HepG2 (cell line): ENCODE results near the gene SYNGR2. TPM values are rescaled to one million over a fixed set of nuclear protein-coding genes. Genes with fewer than 3 reads are reported as not detected.
A peak's percentile ranks its signal among the peaks of the same experiment; 100 is the strongest.

Experiments
- ARID2 ChIP-seq: sonication (generic); formaldehyde crosslinking; IDR thresholded peaks from 2 replicates; pipeline ENCODE4 v1.8.1; 2022; ENCODE audit warnings: mild to moderate bottlenecking, missing genetic modification reagents, borderline replicate concordance
- CHD2 ChIP-seq: IDR thresholded peaks from 2 replicates; pipeline ENCODE4 v1.6.1; 2011; ENCODE audit warnings: low read depth, low read length, improper control_type of control experiment
- CREM ChIP-seq, 2 experiments: sonication (generic) in 1 of 2; formaldehyde crosslinking in 1 of 2; IDR thresholded peaks; 2 replicates each; pipeline versions ENCODE4 v1.4.0 to v1.6.1; 2016 to 2020; ENCODE audit warnings: antibody characterized with exemption in 1 of 2, mild to moderate bottlenecking in 1 of 2, missing genetic modification reagents in 1 of 2
- FOXP1 ChIP-seq, 2 experiments: fragments of 450-650 bp in 1 of 2; IDR thresholded peaks; 2 replicates each; pipeline ENCODE4 v1.6.1; 2017 to 2018; ENCODE audit warnings: antibody characterized with exemption in 1 of 2
- GPN1 ChIP-seq: sonication (generic); formaldehyde crosslinking; IDR thresholded peaks from 2 replicates; pipeline ENCODE4 v1.5.1; 2020; ENCODE audit warnings: missing genetic modification reagents, borderline replicate concordance
- GTF2F1 ChIP-seq: fragments of 150-350 bp; IDR thresholded peaks from 2 replicates; pipeline ENCODE4 v1.6.1; 2014; ENCODE audit warnings: low read length
- HDAC6 ChIP-seq: fragments of 200-600 bp; sonication (generic); IDR thresholded peaks from 2 replicates; pipeline ENCODE4 v1.7.0; 2017; ENCODE audit warnings: mild to moderate bottlenecking, antibody characterized with exemption, low read length, low read depth
- HNF4A ChIP-seq: sonication (generic); formaldehyde crosslinking; IDR thresholded peaks from 2 replicates; pipeline ENCODE4 v1.4.0; 2020; ENCODE audit warnings: missing genetic modification reagents
- KAT7 ChIP-seq: IDR thresholded peaks from 2 replicates; pipeline ENCODE4 v1.6.1; 2018; ENCODE audit warnings: borderline replicate concordance, missing compliant biosample characterization
- KLF11 ChIP-seq: IDR thresholded peaks from 2 replicates; pipeline ENCODE4 v1.6.1; 2016; ENCODE audit warnings: missing compliant biosample characterization
- LCORL ChIP-seq, 2 experiments: fragments of 450-650 bp in 1 of 2; sonication (generic) in 1 of 2; formaldehyde crosslinking in 1 of 2; IDR thresholded peaks; 2 replicates each; pipeline versions ENCODE4 v1.5.0 to v1.6.1; 2017 to 2020; ENCODE audit warnings: antibody characterized with exemption in 1 of 2, missing genetic modification reagents in 1 of 2
- MIER2 ChIP-seq: IDR thresholded peaks from 2 replicates; pipeline ENCODE4 v1.6.1; 2016; ENCODE audit warnings: missing biosample characterization, missing genetic modification reagents
- NKX3-1 ChIP-seq: sonication (generic); formaldehyde crosslinking; IDR thresholded peaks from 2 replicates; pipeline ENCODE4 v1.5.0; 2020; ENCODE audit warnings: missing genetic modification reagents
- SNAI1 ChIP-seq: sonication (generic); formaldehyde crosslinking; IDR thresholded peaks from 2 replicates; pipeline ENCODE4 v1.5.0; 2020; ENCODE audit warnings: mild to moderate bottlenecking, missing genetic modification reagents, borderline replicate concordance
- SOX5 ChIP-seq: IDR thresholded peaks from 2 replicates; pipeline ENCODE4 v1.6.1; 2016; ENCODE audit warnings: borderline replicate concordance
- TFE3 ChIP-seq: IDR thresholded peaks from 2 replicates; pipeline ENCODE4 v1.6.1; 2016
- THRA ChIP-seq: sonication (generic); formaldehyde crosslinking; IDR thresholded peaks from 2 replicates; pipeline ENCODE4 v1.4.0; 2020; ENCODE audit warnings: missing genetic modification reagents, borderline replicate concordance
- XRCC5 ChIP-seq: fragments of 200-400 bp; formaldehyde crosslinking; optimal IDR thresholded peaks from 2 replicates; pipeline ENCODE3; 2017; ENCODE audit warnings: mild to moderate bottlenecking, low read length
- ZBTB42 ChIP-seq: sonication (generic); formaldehyde crosslinking; IDR thresholded peaks from 2 replicates; pipeline ENCODE4 v1.5.0; 2020; ENCODE audit warnings: mild to moderate bottlenecking, missing genetic modification reagents
- ZFP36L1 ChIP-seq: sonication (generic); formaldehyde crosslinking; IDR thresholded peaks from 2 replicates; pipeline ENCODE4 v1.8.0; 2022; ENCODE audit warnings: mild to moderate bottlenecking, missing genetic modification reagents, moderate library complexity
- ZNF12 ChIP-seq: sonication (generic); formaldehyde crosslinking; IDR thresholded peaks from 2 replicates; pipeline ENCODE4 v1.5.0; 2020; ENCODE audit warnings: missing genetic modification reagents
- ZNF263 ChIP-seq: sonication (generic); formaldehyde crosslinking; IDR thresholded peaks from 2 replicates; pipeline ENCODE4 v1.4.0; 2020; ENCODE audit warnings: missing genetic modification reagents
- ZNF558 ChIP-seq: sonication (generic); formaldehyde crosslinking; IDR thresholded peaks from 2 replicates; pipeline ENCODE4 v1.9.0; 2022; ENCODE audit warnings: mild to moderate bottlenecking, missing genetic modification reagents, borderline replicate concordance
- ZNF639 ChIP-seq: conservative IDR thresholded peaks from 2 replicates; pipeline ENCODE4 v1.6.1; 2018; ENCODE audit warnings: missing genetic modification reagents
- ZNF770 ChIP-seq: sonication (generic); formaldehyde crosslinking; IDR thresholded peaks from 2 replicates; pipeline ENCODE4 v1.5.0; 2020; ENCODE audit warnings: mild to moderate bottlenecking, missing genetic modification reagents
- polyA plus RNA-seq, 8 experiments: library from polyadenylated mRNA; depleted of rRNA in 3 of 8; stranded (reverse) in 7 of 8; unstranded in 1 of 8; fragments of >200 nt; fragmentation: Illumina TruSeq in 4 of 8; extraction: Trizol in 4 of 8; gene quantifications; 2 replicates each; pipeline versions ENCODE4 v1.2.1 to v1.2.3, GENCODE V29; 2011 to 2016; ENCODE audit warnings: low read depth in 4 of 8, missing spikeins in 1 of 8, mixed read lengths in 1 of 8; ENCODE audit not compliant: insufficient read depth in 1 of 8
- total RNA-seq, 5 experiments: library from RNA; depleted of rRNA; stranded (reverse); fragments of >200 nt; fragmentation: Illumina TruSeq; extraction: Trizol; gene quantifications; 2 replicates each; pipeline ENCODE4 v1.2.3, GENCODE V29; 2016; ENCODE audit warnings: low read depth in 1 of 5

Gene SYNGR2
- total and polyA plus RNA-seq, 2 of the 13 experiments (the other 11 are each of a cell fraction or from before 2014, with no cell fraction given) = 46.7 to 170 TPM

GRCh38 chr17:78128551-78129350 lies 39.6 kb upstream of the SYNGR2 start, which contains the start of gene TMC6 (continued):
- no peak for TF ChIP-seq ZBTB42
- no peak for TF ChIP-seq ZNF770 (CRISPR knock-in tag)
- TF ChIP-seq ZNF263 (CRISPR knock-in tag) = no peak; the same call in 1 of the 2 replicates
- TF ChIP-seq FOXP1 (IDR thresholded peaks at IDR 0.05) = no peak
- peak; percentile 60 for TF ChIP-seq FOXP1 (CRISPR knock-in tag; IDR thresholded peaks at IDR 0.05)
- TF ChIP-seq THRA (CRISPR knock-in tag) = no peak; the same call in 1 of the 2 replicates
- TF ChIP-seq NKX3-1 (CRISPR knock-in tag) = no peak
- no peak for TF ChIP-seq ZNF558 (CRISPR knock-in tag)
- no peak for TF ChIP-seq SNAI1 (CRISPR knock-in tag)
- TF ChIP-seq ZFP36L1 (CRISPR knock-in tag) = no peak
- no peak for TF ChIP-seq GPN1 (CRISPR knock-in tag)
- no peak for TF ChIP-seq CHD2
- TF ChIP-seq ZNF12 (CRISPR knock-in tag) = no peak
- peak; percentile 4; the same call in 1 of the 2 replicates for TF ChIP-seq HNF4A (CRISPR knock-in tag)
- no peak for TF ChIP-seq ARID2
- peak; percentile 54; the same call in 1 of the 2 replicates for TF ChIP-seq SOX5 (CRISPR knock-in tag)
- TF ChIP-seq ZNF639 (CRISPR knock-in tag) = 0 out of 2 replicates have a peak, but pooled peaks have one; percentile 26
- TF ChIP-seq TFE3 (CRISPR knock-in tag) = peak; percentile 21
- TF ChIP-seq KAT7 = no peak; the same call in 1 of the 2 replicates
- TF ChIP-seq CREM (IDR thresholded peaks at IDR 0.05) = peak; percentile 35; the same call in 1 of the 2 replicates
- no peak; the same call in 1 of the 2 replicates for TF ChIP-seq CREM (CRISPR knock-in tag; IDR thresholded peaks at IDR 0.05)
- no peak for TF ChIP-seq HDAC6
- no peak for TF ChIP-seq XRCC5
- TF ChIP-seq MIER2 (CRISPR knock-in tag) = no peak
- peak; percentile 41; the same call in 1 of the 2 replicates for TF ChIP-seq LCORL (IDR thresholded peaks at IDR 0.05)
- peak; percentile 79 for TF ChIP-seq LCORL (CRISPR knock-in tag; IDR thresholded peaks at IDR 0.05)
- no peak for TF ChIP-seq GTF2F1
- no peak for TF ChIP-seq KLF11 (CRISPR knock-in tag)
